T-helper 1 cell treated with Interleukin-12 subunit alpha and Interleukin-12 subunit beta and Interleukin-4 antibody, amounts not matched to agents 30 ng/mL and 1 ng/mL, for 36 hours (primary cell): Measurements from ENCODE around the gene C16orf46. TPM values are rescaled to one million over a fixed set of nuclear protein-coding genes. Genes with fewer than 3 reads are reported as not detected.

Experiments used
- intact Hi-C: fragments of 100-400 bp; cut with micrococcal nuclease; formaldehyde crosslinking; loops from one replicate; pipeline ENCODE4 v1.15.1; 2024
- total RNA-seq: library from RNA; stranded (reverse); gene quantifications from 2 replicates; pipeline ENCODE4 v1.2.3, GENCODE V29; 2022

The C16orf46 gene
- total RNA-seq, 1 donor from 2014 or later, result 0.56 TPM

- intact Hi-C loops, result no loop called here
Observed at GRCh38 chr16:81080233-81080632, 3.2 kb upstream of the C16orf46 start.

- intact Hi-C loops, result loop anchor here (1.0 to 5.0 kb wide), 15 partner anchors 20 to 1476 kb away; partner anchors contain the start of genes ATMIN, CENPN, CMIP and DYNLRB2
Observed at GRCh38 chr16:81076566-81077075, 417 bp downstream of the C16orf46 start.

GRCh38 chr16:81073560-81074330 lies 3.3 kb downstream of the C16orf46 start:
- intact Hi-C loops, result no loop called here

- intact Hi-C loops, result no loop called here
Observed at GRCh38 chr16:81071805-81072204, 5.2 kb downstream of the C16orf46 start.

- intact Hi-C loops, result no loop called here
Observed at GRCh38 chr16:81070979-81071378, 6.1 kb downstream of the C16orf46 start.

GRCh38 chr16:81069063-81069462 lies 8.0 kb downstream of the C16orf46 start:
- intact Hi-C loops, result no loop called here

- intact Hi-C loops, result no loop called here
Observed at GRCh38 chr16:81067166-81067565, 9.9 kb downstream of the C16orf46 start.

- intact Hi-C loops, result no loop called here
Observed at GRCh38 chr16:81066681-81067080, 10.4 kb downstream of the C16orf46 start.

- intact Hi-C loops, result no loop called here
Observed at GRCh38 chr16:81061871-81062608, 15.0 kb downstream of the C16orf46 start.

GRCh38 chr16:81061307-81061640 lies 15.8 kb downstream of the C16orf46 start:
- intact Hi-C loops, result no loop called here

- intact Hi-C loops, result no loop called here
Observed at GRCh38 chr16:81060576-81061306, 16.3 kb downstream of the C16orf46 start.

- intact Hi-C loops, result no loop called here
Observed at GRCh38 chr16:81053761-81054160, 23.3 kb downstream of the C16orf46 start.

- intact Hi-C loops, result no loop called here
Observed at GRCh38 chr16:81042821-81043220, 34.2 kb downstream of the C16orf46 start.

GRCh38 chr16:81041696-81042095 lies 35.3 kb downstream of the C16orf46 start:
- intact Hi-C loops, result no loop called here

GRCh38 chr16:81040842-81041241 lies 36.2 kb downstream of the C16orf46 start:
- intact Hi-C loops, result no loop called here

- intact Hi-C loops, result no loop called here
Observed at GRCh38 chr16:81040131-81040530, 36.9 kb downstream of the C16orf46 start.

- intact Hi-C loops, result no loop called here
Observed at GRCh38 chr16:81036751-81037350, 40.2 kb downstream of the C16orf46 start.

- intact Hi-C loops, result loop anchor here (1.0 kb wide), 5 partner anchors 29 to 702 kb away; partner anchors contain the start of genes CENPN, GAN and GCSH
Observed at GRCh38 chr16:81035975-81036750, 40.9 kb downstream of the C16orf46 start.

- intact Hi-C loops, result loop anchor here (1.0 kb wide), 5 partner anchors 28 to 703 kb away; partner anchors contain the start of genes CENPN, GAN and GCSH
Observed at GRCh38 chr16:81035398-81035974, 41.6 kb downstream of the C16orf46 start, which contains the start of gene ATMIN. Gene ATMIN, plus strand, starts transcription at chr16:81035842. Its CDS starts 29 bp downstream, at chr16:81035871.
